Uterus (tissue), 4 donors: ENCODE measurements around the gene KRT15. TPM values are rescaled to one million over a fixed set of nuclear protein-coding genes. Genes with fewer than 3 reads are reported as not detected.

Experiments used
- DNase-seq, 2 donors: peaks; one replicate each; pipeline ENCODE4 v3.0.0-alpha.2; 2019 to 2020
- H3K27ac ChIP-seq, 2 donors: fragments of 200-600 bp; sonication (generic); 1 replicate in 1 of 2; 2 replicates in 1 of 2; pipeline ENCODE4 v1.5.1; 2016 to 2018
- H3K27me3 ChIP-seq, 2 donors: fragments of 200-600 bp; sonication (generic); one replicate each; pipeline ENCODE4 v1.5.1; 2018 to 2019; ENCODE audit warnings: control low read depth in 1 of 2
- H3K36me3 ChIP-seq, 2 donors: fragments of 200-600 bp; sonication (generic); one replicate each; pipeline ENCODE4 v1.5.1; 2019; ENCODE audit warnings: control low read depth in 1 of 2
- H3K4me1 ChIP-seq, 2 donors: fragments of 200-600 bp; sonication (generic); one replicate each; pipeline ENCODE4 v1.5.1; 2018 to 2019; ENCODE audit warnings: control low read depth in 1 of 2
- H3K4me3 ChIP-seq, 2 donors: fragments of 200-600 bp; sonication (generic); 1 replicate in 1 of 2; 2 replicates in 1 of 2; pipeline ENCODE4 v1.5.1; 2018 to 2019; ENCODE audit warnings: mild to moderate bottlenecking in 1 of 2
- H3K9me3 ChIP-seq, 2 donors: fragments of 200-600 bp; sonication (generic); one replicate each; pipeline ENCODE4 v1.5.1; 2019; ENCODE audit warnings: control low read depth in 1 of 2
- CTCF ChIP-seq, 4 experiments: fragments of 200-600 bp in 2 of 4; fragments of 450-650 bp in 2 of 4; sonication (generic) in 2 of 4; IDR thresholded peaks; one replicate each; pipeline ENCODE4 v1.5.1; 2016 to 2019; ENCODE audit warnings: antibody characterized with exemption in 4 of 4, mild to moderate bottlenecking in 2 of 4, moderate library complexity in 1 of 4
- POLR2A ChIP-seq, 2 donors: fragments of 450-650 bp; IDR thresholded peaks; one replicate each; pipeline ENCODE4 v1.6.1; 2016; ENCODE audit warnings: antibody characterized with exemption in 2 of 2, mild to moderate bottlenecking in 1 of 2, moderate library complexity in 1 of 2
- intact Hi-C: fragments of 100-400 bp; cut with DNase I; formaldehyde crosslinking; loops from one replicate; pipeline ENCODE4 v1.15.1; 2023; ENCODE audit warnings: low total_unique reads
- total RNA-seq, 4 donors: library from RNA; depleted of rRNA in 3 of 4; stranded (reverse); fragments of >200 nt in 3 of 4; gene quantifications; one replicate each; pipeline versions ENCODE4 v1.1.0 to v1.2.4, GENCODE V29; 2014 to 2023
- donor health status: DM: yes; HTN: yes; CAD: no.

The KRT15 gene
- total RNA-seq, 4 donors from 2014 or later = 0.41 to 11.5 (median 1.6) TPM; not detected in 1

GRCh38 chr17:41547921-41548843 lies 29.5 kb upstream of the KRT15 start:
- peak overlapping the region; percentile 85 to 89 for H3K27ac ChIP-seq
- intact Hi-C loops = no loop called here

GRCh38 chr17:41547378-41547841 lies 28.7 kb upstream of the KRT15 start:
- no peaks in the 10 kb centered on the region for H3K9me3 ChIP-seq
- DNase-seq = peak; percentile 54 to 56
- H3K36me3 ChIP-seq = no peaks in the 10 kb centered on the region
- H3K27me3 ChIP-seq = no peaks in the 10 kb centered on the region
- H3K4me3 ChIP-seq = no peak overlapping the region
- intact Hi-C loops = no loop called here
- peak overlapping the region; percentile 85 to 89 for H3K27ac ChIP-seq
- peaks cover 0 to 9% of the 10 kb centered on the region in 2 donors for H3K4me1 ChIP-seq
- TF ChIP-seq POLR2A (IDR thresholded peaks at IDR 0.05) (no peak), CTCF (IDR thresholded peaks at IDR 0.05) (no peak)

More at GRCh38 chr17:41547921-41548843, 29.5 kb upstream of the KRT15 start:
- H3K27me3 ChIP-seq = no peaks in the 10 kb centered on the region
- H3K4me3 ChIP-seq = no peak overlapping the region
- TF ChIP-seq POLR2A (IDR thresholded peaks at IDR 0.05) (peak in 1 of 2 donors; percentile 24), CTCF (IDR thresholded peaks at IDR 0.05) (no peak)
- H3K36me3 ChIP-seq = no peaks in the 10 kb centered on the region
- DNase-seq = peak; percentile 84 to 93
- H3K4me1 ChIP-seq = peaks cover 0 to 9% of the 10 kb centered on the region in 2 donors
- no peaks in the 10 kb centered on the region for H3K9me3 ChIP-seq

GRCh38 chr17:41546819-41547218 lies 28.1 kb upstream of the KRT15 start:
- H3K4me3 ChIP-seq = no peak overlapping the region
- no peaks in the 10 kb centered on the region for H3K27me3 ChIP-seq
- H3K36me3 ChIP-seq = no peaks in the 10 kb centered on the region
- no peaks in the 10 kb centered on the region for H3K9me3 ChIP-seq
- H3K27ac ChIP-seq = peak overlapping the region; percentile 85 to 89
- H3K4me1 ChIP-seq = peaks cover 0 to 9% of the 10 kb centered on the region in 2 donors
- no peak for TF ChIP-seq CTCF (IDR thresholded peaks at IDR 0.05)
- TF ChIP-seq POLR2A (IDR thresholded peaks at IDR 0.05) = no peak
- DNase-seq = no peak
- intact Hi-C loops = no loop called here

- DNase-seq = no peak
- no peaks in the 10 kb centered on the region for H3K9me3 ChIP-seq
- H3K4me3 ChIP-seq = no peak overlapping the region
- no peak for TF ChIP-seq CTCF (IDR thresholded peaks at IDR 0.05)
- no peak for TF ChIP-seq POLR2A (IDR thresholded peaks at IDR 0.05)
- no peaks in the 10 kb centered on the region for H3K27me3 ChIP-seq
- peaks cover 0 to 9% of the 10 kb centered on the region in 2 donors for H3K4me1 ChIP-seq
- intact Hi-C loops = no loop called here
- H3K36me3 ChIP-seq = no peaks in the 10 kb centered on the region
- H3K27ac ChIP-seq = no peak overlapping the region
Measured at GRCh38 chr17:41545829-41546410, 27.2 kb upstream of the KRT15 start.

- Histone ChIP-seq H3K4me1 (peaks cover 0 to 9% of the 10 kb centered on the region in 2 donors), H3K27ac (no peak overlapping the region), H3K9me3 (no peaks in the 10 kb centered on the region), H3K36me3 (no peaks in the 10 kb centered on the region), H3K4me3 (no peak overlapping the region), H3K27me3 (no peaks in the 10 kb centered on the region)
- intact Hi-C loops = no loop called here
- TF ChIP-seq CTCF (IDR thresholded peaks at IDR 0.05) = no peak
- no peak for TF ChIP-seq POLR2A (IDR thresholded peaks at IDR 0.05)
- DNase-seq = no peak
Measured at GRCh38 chr17:41544935-41545334, 26.2 kb upstream of the KRT15 start.
